Colonic mucosa (tissue), 4 donors: ENCODE results near the gene ZFHX3. TPM values are rescaled to one million over a fixed set of nuclear protein-coding genes. Genes with fewer than 3 reads are reported as not detected.

ENCODE experiments used
- DNase-seq: peaks from one replicate; pipeline ENCODE4 v3.0.0-alpha.2; 2020
- H3K27ac ChIP-seq: fragments of 200-600 bp; one replicate; pipeline ENCODE4 v1.8.0; 2021
- H3K27me3 ChIP-seq: fragments of 200-600 bp; one replicate; pipeline ENCODE4 v1.8.0; 2021
- H3K36me3 ChIP-seq: fragments of 200-600 bp; one replicate; pipeline ENCODE4 v1.8.0; 2021
- H3K4me1 ChIP-seq: fragments of 200-600 bp; one replicate; pipeline ENCODE4 v1.8.0; 2021; ENCODE audit warnings: mild to moderate bottlenecking
- H3K4me3 ChIP-seq: fragments of 200-600 bp; one replicate; pipeline ENCODE4 v1.8.0; 2021
- H3K9ac ChIP-seq, 2 donors: one replicate each; pipeline ENCODE4 v1.7.0; 2013; ENCODE audit warnings: control low read depth in 2 of 2, low read depth in 2 of 2, low read length in 2 of 2
- H3K9me3 ChIP-seq: fragments of 200-600 bp; one replicate; pipeline ENCODE4 v1.8.0; 2021
- CTCF ChIP-seq: fragments of 200-600 bp; IDR thresholded peaks from one replicate; pipeline ENCODE4 v1.8.0; 2022; ENCODE audit warnings: antibody characterized with exemption, mild to moderate bottlenecking
- intact Hi-C: fragments of 100-400 bp; cut with DNase I; formaldehyde crosslinking; loops from one replicate; pipeline ENCODE4 v1.14.1; 2022
- total RNA-seq, 2 donors: library from RNA; stranded (reverse); fragmentation: NEBNext Ultra II Directional in 1 of 2; extraction: Animal tissue kit (Norgen Biotek cat#: 25700) in 1 of 2; gene quantifications; one replicate each; pipeline ENCODE4 v1.2.1, GENCODE V29; 2021
- donor health status: healthy.
- donor health status: DM: no; HTN: no; CAD: no.
- donor health status: DM: no; HTN: no; CAD: no.

Gene ZFHX3
- total RNA-seq, 2 donors from 2014 or later: 10.5 to 12.8 TPM

GRCh38 chr16:73066927-73067670, 19.2 kb upstream of the ZFHX3 start:
- Histone ChIP-seq H3K4me1 (peaks cover 3% of the 10 kb centered on the region), H3K4me3 (no peak overlapping the region)

GRCh38 chr16:73066331-73066926, 18.5 kb upstream of the ZFHX3 start:
- Histone ChIP-seq H3K27ac (no peak overlapping the region), H3K9me3 (no peaks in the 10 kb centered on the region), H3K36me3 (no peaks in the 10 kb centered on the region), H3K27me3 (peaks cover 26% of the 10 kb centered on the region), H3K9ac (peak overlapping the region; percentile 55 to 66), H3K4me1 (peaks cover 3% of the 10 kb centered on the region), H3K4me3 (peak overlapping the region; percentile 28)
- intact Hi-C loops: loop anchor here (10.0 kb wide), 1 partner anchor 108 kb away; no protein-coding TSS in a partner anchor
- no peak for TF ChIP-seq CTCF
- DNase-seq: no peak

More at GRCh38 chr16:73066927-73067670, 19.2 kb upstream of the ZFHX3 start:
- intact Hi-C loops: loop anchor here (10.0 kb wide), 1 partner anchor 108 kb away; no protein-coding TSS in a partner anchor
- no peak overlapping the region for H3K27ac ChIP-seq
- no peaks in the 10 kb centered on the region for H3K9me3 ChIP-seq
- H3K9ac ChIP-seq: peak overlapping the region; percentile 55 to 66
- no peak for DNase-seq
- H3K27me3 ChIP-seq: peaks cover 26% of the 10 kb centered on the region
- TF ChIP-seq CTCF: no peak
- H3K36me3 ChIP-seq: no peaks in the 10 kb centered on the region

GRCh38 chr16:73065632-73066330, 17.9 kb upstream of the ZFHX3 start:
- peaks cover 3% of the 10 kb centered on the region for H3K4me1 ChIP-seq
- peaks cover 26% of the 10 kb centered on the region for H3K27me3 ChIP-seq
- no peaks in the 10 kb centered on the region for H3K36me3 ChIP-seq
- H3K4me3 ChIP-seq: peak overlapping the region; percentile 28
- no peak overlapping the region for H3K27ac ChIP-seq
- H3K9me3 ChIP-seq: no peaks in the 10 kb centered on the region
- intact Hi-C loops: loop anchor here (10.0 kb wide), 1 partner anchor 109 kb away; no protein-coding TSS in a partner anchor
- TF ChIP-seq CTCF: no peak
- H3K9ac ChIP-seq: peak overlapping the region; percentile 29 to 52
- DNase-seq: no peak

GRCh38 chr16:73064994-73065545, 17.1 kb upstream of the ZFHX3 start:
- Histone ChIP-seq H3K4me3 (no peak overlapping the region), H3K9me3 (no peaks in the 10 kb centered on the region), H3K36me3 (no peaks in the 10 kb centered on the region), H3K27me3 (peaks cover 26% of the 10 kb centered on the region), H3K27ac (no peak overlapping the region), H3K4me1 (peaks cover 3% of the 10 kb centered on the region), H3K9ac (peak overlapping the region in 1 of 2 donors; percentile 32)
- no peak for DNase-seq
- TF ChIP-seq CTCF: no peak
- intact Hi-C loops: loop anchor here (10.0 kb wide), 1 partner anchor 110 kb away; no protein-coding TSS in a partner anchor
